KOPT-K1 (cell line): ENCODE data around the gene KCNIP3.
"Not testable (repeated sequence)": the region's sequence is repeated elsewhere in the genome, so short reads cannot be mapped to it uniquely, and the experiment has no call there.

Source experiments
- H3K27ac ChIP-seq: fragments of 200-600 bp; sonication (generic); 2 replicates; pipeline ENCODE4 v1.5.1; 2016; ENCODE audit warnings: antibody characterized with exemption, mild to moderate bottlenecking, low read depth, low read length; ENCODE audit not compliant: poor library complexity, severe bottlenecking
- H3K36me3 ChIP-seq: fragments of 200-600 bp; sonication (generic); 2 replicates; pipeline ENCODE4 v1.5.1; 2017; ENCODE audit warnings: antibody characterized with exemption, mild to moderate bottlenecking, low read length, moderate library complexity; ENCODE audit not compliant: insufficient read depth
- H3K9me3 ChIP-seq: fragments of 200-600 bp; sonication (generic); 2 replicates; pipeline ENCODE4 v1.5.1; 2017; ENCODE audit warnings: antibody characterized with exemption, low read length, mild to moderate bottlenecking; ENCODE audit not compliant: insufficient read depth, poor library complexity, severe bottlenecking

The KCNIP3 gene

GRCh38 chr2:95388091-95388692, 91.0 kb downstream of the KCNIP3 start:
- Histone ChIP-seq H3K9me3 (no peaks in the 10 kb centered on the region), H3K36me3 (no peaks in the 10 kb centered on the region), H3K27ac (no peak overlapping the region)

GRCh38 chr2:95388856-95389244, 91.7 kb downstream of the KCNIP3 start:
- no peaks in the 10 kb centered on the region for H3K9me3 ChIP-seq
- H3K27ac ChIP-seq = no peak overlapping the region
- no peaks in the 10 kb centered on the region for H3K36me3 ChIP-seq

GRCh38 chr2:95389245-95390119, 92.3 kb downstream of the KCNIP3 start:
- Histone ChIP-seq H3K27ac (no peak overlapping the region), H3K9me3 (no peaks in the 10 kb centered on the region), H3K36me3 (no peaks in the 10 kb centered on the region)

- Histone ChIP-seq H3K27ac (no peak overlapping the region), H3K36me3 (no peaks in the 10 kb centered on the region), H3K9me3 (no peaks in the 10 kb centered on the region)
These were observed 93.2 kb downstream of the KCNIP3 start for GRCh38 chr2:95390272-95390880.

- Histone ChIP-seq H3K9me3 (no peaks in the 10 kb centered on the region), H3K36me3 (no peaks in the 10 kb centered on the region), H3K27ac (no peak overlapping the region)
These were observed 93.8 kb downstream of the KCNIP3 start for GRCh38 chr2:95390881-95391321.

- no peak overlapping the region for H3K27ac ChIP-seq
- no peaks in the 10 kb centered on the region for H3K36me3 ChIP-seq
These were observed 94.6 kb downstream of the KCNIP3 start for GRCh38 chr2:95391641-95392310.

GRCh38 chr2:95392320-95392719, 95.2 kb downstream of the KCNIP3 start:
- H3K9me3 ChIP-seq = no peaks in the 10 kb centered on the region
- H3K27ac ChIP-seq = no peak overlapping the region

More at GRCh38 chr2:95391641-95392310, 94.6 kb downstream of the KCNIP3 start:
- H3K9me3 ChIP-seq = no peaks in the 10 kb centered on the region

GRCh38 chr2:95392730-95393455, 95.7 kb downstream of the KCNIP3 start:
- no peaks in the 10 kb centered on the region for H3K9me3 ChIP-seq
- H3K36me3 ChIP-seq = no peaks in the 10 kb centered on the region
- H3K27ac ChIP-seq = no peak overlapping the region

More at GRCh38 chr2:95392320-95392719, 95.2 kb downstream of the KCNIP3 start:
- no peaks in the 10 kb centered on the region for H3K36me3 ChIP-seq

GRCh38 chr2:95393901-95394300, 96.8 kb downstream of the KCNIP3 start:
- H3K36me3 ChIP-seq = no peaks in the 10 kb centered on the region
- H3K9me3 ChIP-seq = no peaks in the 10 kb centered on the region
- no peak overlapping the region for H3K27ac ChIP-seq

- Histone ChIP-seq H3K9me3 (no peaks in the 10 kb centered on the region), H3K36me3 (no peaks in the 10 kb centered on the region)
These were observed 101.9 kb downstream of the KCNIP3 start for GRCh38 chr2:95399061-95399460.

GRCh38 chr2:95401480-95401879, 104.3 kb downstream of the KCNIP3 start:
- no peaks in the 10 kb centered on the region for H3K36me3 ChIP-seq
- no peak overlapping the region for H3K27ac ChIP-seq
- H3K9me3 ChIP-seq = no peaks in the 10 kb centered on the region

More at GRCh38 chr2:95399061-95399460, 101.9 kb downstream of the KCNIP3 start:
- H3K27ac ChIP-seq = no peak overlapping the region

- H3K27ac ChIP-seq = peak overlapping the region; percentile 66
- not testable (repeated sequence) for H3K9me3 ChIP-seq, H3K36me3 ChIP-seq
These were observed 104.8 kb downstream of the KCNIP3 start for GRCh38 chr2:95402004-95402369.

GRCh38 chr2:95402370-95403203, 105.4 kb downstream of the KCNIP3 start, which contains the start of gene FAHD2A:
Gene FAHD2A, plus strand, starts transcription at chr2:95402708. Its CDS starts 2,851 bp downstream, at chr2:95405559.
- H3K9me3 ChIP-seq = no peaks in the 10 kb centered on the region
- H3K27ac ChIP-seq = peak within 1 kb of the TSS; percentile 66
- H3K36me3 ChIP-seq = peaks cover 9% of the 10 kb centered on the region
